GM20000 (cell line): ENCODE results near the gene NKAIN2.

Experiments
- DNase-seq: peaks from one replicate; pipeline ENCODE4 v3.0.0; 2012; ENCODE audit warnings: low spot score
- TF ChIP-seq, protein P1 (sequence below): IDR thresholded peaks from 2 replicates; pipeline ENCODE4 v1.5.1; 2012; ENCODE audit warnings: mild to moderate bottlenecking, control low read depth; ENCODE audit errors: extremely low read depth, missing control alignments

NKAIN2 gene

GRCh38 chr6:124056407-124057334, 253.0 kb downstream of the NKAIN2 start:
- DNase-seq, result no peak
- TF ChIP-seq, protein P1, sequence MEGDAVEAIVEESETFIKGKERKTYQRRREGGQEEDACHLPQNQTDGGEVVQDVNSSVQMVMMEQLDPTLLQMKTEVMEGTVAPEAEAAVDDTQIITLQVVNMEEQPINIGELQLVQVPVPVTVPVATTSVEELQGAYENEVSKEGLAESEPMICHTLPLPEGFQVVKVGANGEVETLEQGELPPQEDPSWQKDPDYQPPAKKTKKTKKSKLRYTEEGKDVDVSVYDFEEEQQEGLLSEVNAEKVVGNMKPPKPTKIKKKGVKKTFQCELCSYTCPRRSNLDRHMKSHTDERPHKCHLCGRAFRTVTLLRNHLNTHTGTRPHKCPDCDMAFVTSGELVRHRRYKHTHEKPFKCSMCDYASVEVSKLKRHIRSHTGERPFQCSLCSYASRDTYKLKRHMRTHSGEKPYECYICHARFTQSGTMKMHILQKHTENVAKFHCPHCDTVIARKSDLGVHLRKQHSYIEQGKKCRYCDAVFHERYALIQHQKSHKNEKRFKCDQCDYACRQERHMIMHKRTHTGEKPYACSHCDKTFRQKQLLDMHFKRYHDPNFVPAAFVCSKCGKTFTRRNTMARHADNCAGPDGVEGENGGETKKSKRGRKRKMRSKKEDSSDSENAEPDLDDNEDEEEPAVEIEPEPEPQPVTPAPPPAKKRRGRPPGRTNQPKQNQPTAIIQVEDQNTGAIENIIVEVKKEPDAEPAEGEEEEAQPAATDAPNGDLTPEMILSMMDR, result no peak

DNA sequence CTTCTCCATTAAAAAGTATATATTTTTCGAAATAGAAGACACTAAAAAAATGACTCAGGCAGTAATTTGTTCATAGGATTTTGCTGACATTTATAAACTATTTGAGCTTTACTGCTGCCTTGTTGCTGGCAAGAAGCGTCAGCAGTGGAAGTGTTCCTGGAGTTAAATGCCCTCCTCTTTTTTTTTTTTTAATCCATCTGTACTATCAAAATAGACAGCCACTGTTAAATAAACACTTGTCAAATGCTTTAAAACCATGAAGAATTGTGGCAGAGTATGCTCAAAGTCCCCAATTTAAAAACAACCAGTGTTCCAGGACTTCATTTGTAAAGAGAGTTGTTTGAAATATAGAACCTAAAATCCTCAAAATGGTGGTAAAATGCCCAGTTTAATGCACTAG, 253.8 kb downstream of the NKAIN2 start:
- no peak for DNase-seq
- TF ChIP-seq, protein P1, result no peak

GRCh38 chr6:124064317-124065113, 260.9 kb downstream of the NKAIN2 start:
- no peak for DNase-seq
- TF ChIP-seq, protein P1, result no peak

DNA sequence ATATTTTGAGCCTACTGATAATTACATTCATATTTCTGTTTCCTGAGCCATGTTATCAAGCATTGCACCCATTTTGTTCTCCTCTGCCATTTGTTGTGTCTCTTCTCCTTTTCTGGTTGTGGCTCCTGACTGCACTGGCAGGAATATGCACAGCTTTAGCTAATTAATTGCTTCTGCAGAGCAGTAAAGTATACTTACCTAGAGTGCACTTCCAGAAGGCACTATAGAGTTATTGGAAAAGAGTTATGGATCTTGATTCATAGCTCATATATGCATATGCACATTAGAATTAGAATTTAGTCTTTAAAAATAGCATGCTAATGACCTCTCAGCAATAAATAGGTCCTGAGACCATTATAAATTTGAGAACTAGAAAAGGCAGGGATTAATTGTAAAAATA, 262.6 kb downstream of the NKAIN2 start:
- no peak for DNase-seq
- TF ChIP-seq, protein P1, result no peak

DNA sequence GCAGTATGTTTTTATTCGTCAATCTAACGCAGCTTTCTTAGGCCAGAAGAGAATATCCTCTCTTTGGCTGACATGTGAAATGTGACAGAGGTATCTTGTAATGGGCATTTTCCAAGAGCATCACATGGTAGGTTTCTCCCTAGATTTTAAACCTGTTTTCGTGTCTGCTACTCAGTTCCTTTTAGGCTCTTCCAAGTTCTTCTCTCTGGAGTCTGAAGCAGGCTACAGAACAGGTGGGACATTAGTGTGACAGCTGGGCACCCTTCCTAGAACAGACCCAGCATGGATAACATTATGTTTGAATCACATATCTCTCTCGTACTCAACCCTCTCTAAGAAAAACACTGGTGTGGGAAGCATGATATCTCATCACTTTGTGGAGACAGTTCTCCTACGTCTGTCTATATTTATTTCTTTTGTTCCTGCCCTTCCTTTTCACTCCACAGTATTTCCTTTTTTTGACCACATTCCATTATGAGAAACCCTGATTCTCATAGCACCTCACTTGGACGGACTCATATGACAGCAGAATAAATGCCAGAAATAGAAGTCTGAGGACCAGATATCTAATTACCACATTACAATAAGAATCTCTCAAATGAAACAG, 263.4 kb downstream of the NKAIN2 start:
- DNase-seq, result no peak
- TF ChIP-seq, protein P1, result no peak

- TF ChIP-seq, protein P1, result no peak
- DNase-seq, result no peak
These were observed 265.7 kb downstream of the NKAIN2 start for GRCh38 chr6:124069230-124069950.
